Right lobe of liver (tissue), 6 donors: Measurements from ENCODE around the gene ZNF609. TPM values are rescaled to one million over a fixed set of nuclear protein-coding genes. Genes with fewer than 3 reads are reported as not detected.

ENCODE experiments used
- ATAC-seq, 4 donors: fragments of 200-7000 bp; cut with Tn5 transposase; one replicate each; pipeline ENCODE4 v1.9.1; 2020; ENCODE audit warnings: mild to moderate bottlenecking in 4 of 4, moderate library complexity in 4 of 4
- DNase-seq, 3 donors: peaks; one replicate each; pipeline ENCODE4 v3.0.0-alpha.2; 2020
- H3K27ac ChIP-seq, 3 donors: fragments of 200-600 bp; one replicate each; pipeline ENCODE4 v1.8.0; 2022
- H3K27me3 ChIP-seq, 2 donors: fragments of 200-600 bp; one replicate each; pipeline ENCODE4 v1.8.0; 2022
- H3K36me3 ChIP-seq, 4 donors: fragments of 200-600 bp; sonication (generic) in 1 of 4; one replicate each; pipeline versions ENCODE4 v1.5.1 to v1.8.0; 2017 to 2022; ENCODE audit warnings: control low read depth in 1 of 4
- H3K4me1 ChIP-seq, 4 donors: fragments of 200-600 bp; sonication (generic) in 1 of 4; one replicate each; pipeline versions ENCODE4 v1.5.1 to v1.8.0; 2017 to 2022; ENCODE audit warnings: control low read depth in 1 of 4
- H3K4me3 ChIP-seq, 3 donors: fragments of 200-600 bp; one replicate each; pipeline ENCODE4 v1.8.0; 2022
- H3K9me3 ChIP-seq, 4 donors: fragments of 200-600 bp; sonication (generic) in 1 of 4; one replicate each; pipeline versions ENCODE4 v1.5.1 to v1.8.0; 2017 to 2022; ENCODE audit warnings: control low read depth in 1 of 4
- POLR2A ChIP-seq: fragments of 450-650 bp; IDR thresholded peaks from one replicate; pipeline ENCODE4 v1.6.1; 2017; ENCODE audit warnings: antibody characterized with exemption, mild to moderate bottlenecking
- WGBS: methylation state at CpG from one replicate; pipeline ENCODE4 v1.1.6; 2018; ENCODE audit warnings: low coverage, low lambda C conversion rate; ENCODE audit not compliant: insufficient coverage; ENCODE audit errors: missing lambda C conversion rate; 5-methylcytosine and 5-hydroxymethylcytosine counted together
- intact Hi-C, 2 donors: fragments of 100-400 bp; cut with DNase I; formaldehyde crosslinking; loops; one replicate each; pipeline versions ENCODE4 v1.11.2 to v1.14.1; 2022
- total RNA-seq, 6 experiments: library from RNA; depleted of rRNA in 2 of 6; stranded (reverse); fragments of >200 nt in 2 of 6; fragmentation: NEBNext Ultra II Directional in 3 of 6; extraction: Animal tissue kit (Norgen Biotek cat#: 25700) in 3 of 6; gene quantifications; one replicate each; pipeline versions ENCODE4 v1.1.0 to v1.2.4, GENCODE V29; 2016 to 2023
- TF ChIP-seq, protein P1 (sequence below), 4 donors: fragments of 200-600 bp in 3 of 4; fragments of 450-650 bp in 1 of 4; IDR thresholded peaks; one replicate each; pipeline versions ENCODE4 v1.5.1 to v1.8.0; 2016 to 2022; ENCODE audit warnings: antibody characterized with exemption in 4 of 4, mild to moderate bottlenecking in 2 of 4
- donor health status: DM: no; HTN: yes; CAD: no.
- donor health status: DM: no; HTN: no; CAD: no.
- donor health status: DM: no; HTN: no; CAD: no.
- donor health status: DM: no; HTN: yes; CAD: no.
- donor health status: DM: no; HTN: yes; CAD: no.

Gene ZNF609
- total RNA-seq, 6 experiments from 2014 or later: 10.7 to 16.1 (median 13.5) TPM

DNA sequence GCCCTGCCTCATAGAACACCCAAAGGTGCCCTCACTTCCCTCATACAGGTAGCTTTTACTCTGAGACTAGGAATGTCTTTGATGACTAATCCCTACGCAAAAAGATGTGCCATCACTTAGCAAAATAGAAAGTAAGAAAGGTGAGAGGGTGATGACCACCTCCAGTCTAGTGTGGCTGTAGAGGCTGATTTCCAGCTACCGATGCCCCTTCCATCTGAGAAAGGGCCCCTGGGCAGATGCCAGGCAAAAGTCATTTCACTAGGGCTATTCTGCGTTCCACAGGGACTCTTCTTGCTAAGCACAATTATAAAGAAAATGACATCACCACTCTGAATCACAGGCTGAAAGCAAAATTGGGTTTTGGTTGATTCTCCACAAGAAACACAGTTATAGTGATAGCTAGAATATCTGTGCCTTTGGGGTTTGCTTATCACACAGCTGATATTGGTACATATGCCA, 237.6 kb downstream of the ZNF609 start:
- intact Hi-C loops: no loop called here
- TF ChIP-seq, protein P1, sequence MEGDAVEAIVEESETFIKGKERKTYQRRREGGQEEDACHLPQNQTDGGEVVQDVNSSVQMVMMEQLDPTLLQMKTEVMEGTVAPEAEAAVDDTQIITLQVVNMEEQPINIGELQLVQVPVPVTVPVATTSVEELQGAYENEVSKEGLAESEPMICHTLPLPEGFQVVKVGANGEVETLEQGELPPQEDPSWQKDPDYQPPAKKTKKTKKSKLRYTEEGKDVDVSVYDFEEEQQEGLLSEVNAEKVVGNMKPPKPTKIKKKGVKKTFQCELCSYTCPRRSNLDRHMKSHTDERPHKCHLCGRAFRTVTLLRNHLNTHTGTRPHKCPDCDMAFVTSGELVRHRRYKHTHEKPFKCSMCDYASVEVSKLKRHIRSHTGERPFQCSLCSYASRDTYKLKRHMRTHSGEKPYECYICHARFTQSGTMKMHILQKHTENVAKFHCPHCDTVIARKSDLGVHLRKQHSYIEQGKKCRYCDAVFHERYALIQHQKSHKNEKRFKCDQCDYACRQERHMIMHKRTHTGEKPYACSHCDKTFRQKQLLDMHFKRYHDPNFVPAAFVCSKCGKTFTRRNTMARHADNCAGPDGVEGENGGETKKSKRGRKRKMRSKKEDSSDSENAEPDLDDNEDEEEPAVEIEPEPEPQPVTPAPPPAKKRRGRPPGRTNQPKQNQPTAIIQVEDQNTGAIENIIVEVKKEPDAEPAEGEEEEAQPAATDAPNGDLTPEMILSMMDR (IDR thresholded peaks at IDR 0.05): no peak
- TF ChIP-seq POLR2A: no peak
- Histone ChIP-seq H3K4me1 (peaks cover 3 to 53% (median 27%) of the 10 kb centered on the region in 4 donors), H3K27me3 (no peaks in the 10 kb centered on the region), H3K4me3 (no peak overlapping the region), H3K36me3 (peaks cover 0 to 5% (median 0%) of the 10 kb centered on the region in 4 donors), H3K9me3 (no peaks in the 10 kb centered on the region), H3K27ac (peak overlapping the region in 1 of 3 donors; percentile 39)
- DNase-seq (no peak), ATAC-seq (no peak)
- 61% methylated on average over 3 of the region's 3 CpGs for WGBS

DNA sequence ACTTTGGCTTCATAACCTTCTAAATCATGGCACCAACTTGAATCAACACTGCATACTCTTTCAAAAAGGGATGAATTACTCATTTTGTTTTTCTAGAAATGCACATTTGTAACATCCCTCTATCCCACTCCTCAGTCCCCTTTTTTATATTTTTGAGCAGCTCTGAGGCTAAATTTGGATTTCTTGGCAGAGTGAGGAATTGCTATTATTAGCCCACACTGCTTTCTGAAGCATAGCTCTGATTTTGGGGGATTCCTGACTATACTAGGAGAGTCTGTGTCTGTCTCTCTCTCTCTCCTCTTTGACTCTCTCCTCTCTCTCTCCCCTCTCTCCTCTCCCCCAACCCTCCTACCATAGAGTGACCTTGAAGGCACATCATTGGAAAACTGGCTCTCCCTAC, 238.4 kb downstream of the ZNF609 start:
- no peak for DNase-seq
- Histone ChIP-seq H3K27me3 (no peaks in the 10 kb centered on the region), H3K27ac (peak overlapping the region in 2 of 3 donors; percentile 39 to 69), H3K4me3 (no peak overlapping the region), H3K9me3 (no peaks in the 10 kb centered on the region), H3K36me3 (peaks cover 0 to 5% (median 0%) of the 10 kb centered on the region in 4 donors), H3K4me1 (peaks cover under 1 to 50% (median 24%) of the 10 kb centered on the region in 4 donors)
- TF ChIP-seq, protein P1 (IDR thresholded peaks at IDR 0.05): no peak
- TF ChIP-seq POLR2A: no peak
- no peak for ATAC-seq
- intact Hi-C loops: no loop called here

DNA sequence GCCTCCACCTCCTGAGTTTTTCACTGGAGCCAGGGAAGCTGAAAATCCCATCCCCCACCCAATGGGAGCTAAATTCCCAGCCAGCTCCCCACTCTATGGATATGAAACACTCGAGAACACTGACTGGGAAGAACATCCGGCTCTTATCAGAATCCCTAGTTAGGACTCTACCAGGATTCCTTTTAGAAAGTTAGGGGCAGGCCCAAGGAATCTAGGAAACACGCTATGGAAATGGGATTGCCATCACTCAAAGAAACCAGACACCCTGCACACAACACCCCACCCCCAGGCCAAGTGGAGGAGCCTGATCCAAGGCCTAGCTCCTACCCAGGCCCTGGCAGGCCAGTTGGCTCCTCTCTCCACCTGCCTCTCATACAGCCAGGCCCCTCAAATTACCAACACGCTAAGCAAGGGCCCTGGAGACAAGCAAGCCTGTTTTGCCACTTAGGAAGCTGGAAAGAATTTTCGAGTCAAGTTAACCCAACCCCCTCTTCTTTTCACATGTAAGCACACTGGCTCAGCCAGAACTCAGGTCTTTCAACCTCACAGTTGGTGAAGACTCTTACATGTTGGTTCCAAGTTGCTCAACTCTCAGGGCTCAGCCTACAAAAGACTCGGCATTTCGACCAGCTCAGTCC, 239.5 kb downstream of the ZNF609 start:
- DNase-seq: no peak
- H3K9me3 ChIP-seq: no peaks in the 10 kb centered on the region
- H3K36me3 ChIP-seq: peaks cover 0 to 5% (median 0%) of the 10 kb centered on the region in 4 donors
- intact Hi-C loops: no loop called here
- H3K4me3 ChIP-seq: peak overlapping the region in 1 of 3 donors; percentile 79
- peaks cover 0 to 60% (median 28%) of the 10 kb centered on the region in 4 donors for H3K4me1 ChIP-seq
- ATAC-seq: peak in 3 of 4 donors; percentile 5 to 8 (median 8)
- H3K27me3 ChIP-seq: no peaks in the 10 kb centered on the region
- WGBS: 22% methylated on average over 1 of the region's 7 CpGs
- TF ChIP-seq POLR2A: no peak
- TF ChIP-seq, protein P1 (IDR thresholded peaks at IDR 0.05): no peak
- H3K27ac ChIP-seq: peak overlapping the region; percentile 42 to 69 (median 61)

DNA sequence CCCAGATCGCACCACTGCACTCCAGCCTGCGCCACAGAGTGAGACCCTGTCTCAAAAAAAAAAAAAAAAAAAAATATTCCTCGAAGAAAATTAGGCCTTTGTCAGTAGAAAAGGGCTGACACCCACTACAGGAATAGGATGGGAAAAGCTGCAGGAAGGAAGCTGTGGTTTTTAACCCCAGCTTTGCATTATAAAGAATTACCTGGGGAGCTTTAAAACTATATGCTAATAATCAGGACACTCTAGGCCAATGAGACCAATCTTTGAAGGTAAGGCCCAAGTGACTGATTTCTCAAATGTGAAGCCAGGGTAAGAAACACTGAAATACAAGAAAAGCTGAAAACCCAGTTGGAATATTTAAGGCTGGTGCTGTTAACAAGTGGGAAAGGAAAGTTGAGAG, 240.7 kb downstream of the ZNF609 start:
- Histone ChIP-seq H3K27me3 (no peaks in the 10 kb centered on the region), H3K4me1 (peaks cover 0 to 70% (median 33%) of the 10 kb centered on the region in 4 donors), H3K4me3 (peak overlapping the region in 2 of 3 donors; percentile 1 to 79), H3K36me3 (no peaks in the 10 kb centered on the region), H3K9me3 (no peaks in the 10 kb centered on the region), H3K27ac (peak overlapping the region in 2 of 3 donors; percentile 61 to 90)
- DNase-seq (no peak), ATAC-seq (no peak)
- intact Hi-C loops: no loop called here
- WGBS: 52% methylated on average over 3 of the region's 3 CpGs
- no peak for TF ChIP-seq POLR2A
- TF ChIP-seq, protein P1 (IDR thresholded peaks at IDR 0.05): no peak
